IMR-90 (cell line): ENCODE measurements around the gene SHC1. TPM values are rescaled to one million over a fixed set of nuclear protein-coding genes. Genes with fewer than 3 reads are reported as not detected.

ENCODE experiments used
- ATAC-seq: fragments of 200-7000 bp; cut with Tn5 transposase; 2 replicates; pipeline ENCODE4 v1.9.1; 2020; ENCODE audit warnings: low read depth, mild to moderate bottlenecking, moderate library complexity
- BruUV-seq: library from RNA; stranded (reverse); fragments of 400-500 nt; replicated peaks from 2 replicates; lab custom pipeline; 2021; lab: Mats Ljungman, UMichigan
- CTCF ChIA-PET: fragments of 300-600 bp; formaldehyde crosslinking; extraction: SDS; loops from one replicate; lab custom pipeline; 2021; ENCODE audit warnings: antibody characterized with exemption; lab: Yijun Ruan, JAX
- POLR2A ChIA-PET: fragments of 300-600 bp; sonication (Branson Sonifier 250); formaldehyde crosslinking; loops from one replicate; lab custom pipeline; 2022; ENCODE audit warnings: antibody characterized with exemption; ENCODE audit not compliant: unreplicated experiment; lab: Charles Lee
- DNase-seq: peaks from one replicate; pipeline ENCODE4 v3.0.0; 2013
- H2AFZ ChIP-seq: replicated peaks from 2 replicates; pipeline ENCODE3; 2013; ENCODE audit warnings: low read length, mild to moderate bottlenecking; ENCODE audit not compliant: poor library complexity
- H2AK5ac ChIP-seq: 2 replicates; pipeline ENCODE4 v1.6.1; 2013; ENCODE audit warnings: low read depth, low read length, inconsistent platforms
- H2AK9ac ChIP-seq: replicated peaks from 2 replicates; pipeline ENCODE3; 2013; ENCODE audit warnings: mild to moderate bottlenecking, low read depth, low read length, moderate library complexity; ENCODE audit not compliant: poor library complexity
- H2BK120ac ChIP-seq: 2 replicates; pipeline ENCODE4 v1.6.1; 2013; ENCODE audit warnings: low read depth, low read length, inconsistent platforms
- H2BK15ac ChIP-seq: 3 replicates; pipeline ENCODE4 v1.6.1; 2013; ENCODE audit warnings: low read depth, low read length, inconsistent platforms
- H2BK20ac ChIP-seq: 2 replicates; pipeline ENCODE4 v1.6.1; 2013; ENCODE audit warnings: low read depth, mild to moderate bottlenecking, inconsistent platforms, low read length, moderate library complexity
- H2BK5ac ChIP-seq: 2 replicates; pipeline ENCODE4 v1.6.1; 2013; ENCODE audit warnings: mild to moderate bottlenecking, low read depth, low read length, inconsistent platforms; ENCODE audit not compliant: poor library complexity, severe bottlenecking
- H3K14ac ChIP-seq: replicated peaks from 2 replicates; pipeline ENCODE4 v1.6.1; 2013; ENCODE audit warnings: low read depth, low read length, inconsistent platforms
- H3K18ac ChIP-seq: 2 replicates; pipeline ENCODE4 v1.6.1; 2013; ENCODE audit warnings: low read depth, low read length, control low read depth
- H3K23ac ChIP-seq: 2 replicates; pipeline ENCODE4 v1.6.1; 2013; ENCODE audit warnings: low read depth, low read length, inconsistent platforms
- H3K27ac ChIP-seq: 2 replicates; pipeline ENCODE4 v1.5.1; 2013; ENCODE audit warnings: mild to moderate bottlenecking, control low read depth, low read length; ENCODE audit not compliant: insufficient read depth
- H3K27me3 ChIP-seq: 2 replicates; pipeline ENCODE4 v1.6.1; 2013; ENCODE audit warnings: low read length; ENCODE audit not compliant: control insufficient read depth, insufficient read depth
- H3K36me3 ChIP-seq: 2 replicates; pipeline ENCODE4 v1.6.1; 2013; ENCODE audit warnings: low read length, mixed read lengths; ENCODE audit not compliant: control insufficient read depth, insufficient read depth
- H3K4ac ChIP-seq: 2 replicates; pipeline ENCODE4 v1.6.1; 2013; ENCODE audit warnings: low read depth, low read length, inconsistent platforms
- H3K4me1 ChIP-seq: 2 replicates; pipeline ENCODE4 v1.6.1; 2013; ENCODE audit warnings: low read length, mixed read lengths; ENCODE audit not compliant: control insufficient read depth, insufficient read depth
- H3K4me2 ChIP-seq: 2 replicates; pipeline ENCODE4 v1.6.1; 2013; ENCODE audit warnings: low read depth, mild to moderate bottlenecking, control low read depth, low read length, moderate library complexity
- H3K4me3 ChIP-seq: 2 replicates; pipeline ENCODE4 v1.5.1; 2013; ENCODE audit warnings: low read depth, mild to moderate bottlenecking, control low read depth, low read length, moderate library complexity; ENCODE audit not compliant: insufficient read depth
- H3K56ac ChIP-seq: 2 replicates; pipeline ENCODE4 v1.6.1; 2013; ENCODE audit warnings: low read length, inconsistent platforms; ENCODE audit not compliant: insufficient read depth; ENCODE audit errors: extremely low read depth
- H3K79me1 ChIP-seq, 2 experiments: 2 replicates each; pipeline ENCODE4 v1.6.1; 2013; ENCODE audit warnings: low read length in 2 of 2, inconsistent platforms in 1 of 2, low read depth in 1 of 2
- H3K9ac ChIP-seq: 2 replicates; pipeline ENCODE4 v1.6.1; 2013; ENCODE audit warnings: low read depth, low read length, control low read depth
- H3K9me1 ChIP-seq: 2 replicates; pipeline ENCODE4 v1.6.1; 2013; ENCODE audit warnings: low read length, inconsistent platforms; ENCODE audit not compliant: insufficient read depth
- H3K9me3 ChIP-seq: 2 replicates; pipeline ENCODE4 v1.6.1; 2013; ENCODE audit warnings: low read length; ENCODE audit not compliant: control insufficient read depth, insufficient read depth
- H4K20me1 ChIP-seq: 2 replicates; pipeline ENCODE4 v1.6.1; 2013; ENCODE audit warnings: low read length, inconsistent platforms; ENCODE audit not compliant: insufficient read depth
- H4K5ac ChIP-seq: 2 replicates; pipeline ENCODE4 v1.6.1; 2013; ENCODE audit warnings: mild to moderate bottlenecking, low read depth, low read length, control low read depth
- H4K8ac ChIP-seq, 2 experiments: 2 replicates each; pipeline ENCODE4 v1.6.1; 2013; ENCODE audit warnings: low read depth in 2 of 2, low read length in 2 of 2, control low read depth in 1 of 2, inconsistent platforms in 1 of 2
- H4K91ac ChIP-seq: 2 replicates; pipeline ENCODE4 v1.6.1; 2013; ENCODE audit warnings: low read depth, low read length, inconsistent platforms; ENCODE audit not compliant: insufficient read depth
- CEBPB ChIP-seq: IDR thresholded peaks from 2 replicates; pipeline ENCODE4 v1.6.1; 2012; ENCODE audit warnings: low read depth, low read length, improper control_type of control experiment
- CHD1 ChIP-seq: IDR thresholded peaks from 2 replicates; pipeline ENCODE4 v1.6.1; 2012; ENCODE audit warnings: low read depth, low read length, improper control_type of control experiment
- MAFK ChIP-seq: IDR thresholded peaks from 2 replicates; pipeline ENCODE4 v1.6.1; 2012; ENCODE audit warnings: low read depth, low read length, improper control_type of control experiment
- MXI1 ChIP-seq: IDR thresholded peaks from 2 replicates; pipeline ENCODE4 v1.6.1; 2012; ENCODE audit warnings: low read depth, mild to moderate bottlenecking, low read length, moderate library complexity, borderline replicate concordance
- RAD21 ChIP-seq: IDR thresholded peaks from 2 replicates; pipeline ENCODE4 v1.6.1; 2012; ENCODE audit warnings: low read length, improper control_type of control experiment
- RCOR1 ChIP-seq: IDR thresholded peaks from 2 replicates; pipeline ENCODE4 v1.6.1; 2012; ENCODE audit warnings: mild to moderate bottlenecking, low read length, improper control_type of control experiment; ENCODE audit not compliant: insufficient replicate concordance
- RFX5 ChIP-seq: IDR thresholded peaks from 2 replicates; pipeline ENCODE4 v1.8.0; 2012; ENCODE audit warnings: low read depth, mild to moderate bottlenecking, low read length, moderate library complexity
- WGBS, 2 experiments: methylation state at CpG; one replicate each; pipeline versions ENCODE4 v1.1.5 to v1.1.7; 2013; ENCODE audit warnings: missing lambda C conversion rate in 2 of 2; ENCODE audit not compliant: insufficient read length in 1 of 2; ENCODE audit errors: extremely low coverage in 2 of 2; 5-methylcytosine and 5-hydroxymethylcytosine counted together
- dilution Hi-C: fragments of 300-500 bp; cut with HindIII; formaldehyde crosslinking; loops from one replicate; pipeline ENCODE4 v1.14.3; 2018; ENCODE audit warnings: low sequenced_read_pairs; ENCODE audit not compliant: unreplicated experiment
- in situ Hi-C: fragments of 300-500 bp; cut with MboI; formaldehyde crosslinking; loops from 3 replicates; pipeline ENCODE4 v1.14.3; 2019; ENCODE audit warnings: low sequenced_read_pairs, inconsistent platforms, mixed read lengths
- intact Hi-C: fragments of 100-400 bp; cut with micrococcal nuclease; formaldehyde crosslinking; loops from 2 replicates; pipeline ENCODE4 v1.10.0; 2022
- polyA plus RNA-seq, 3 experiments: library from polyadenylated mRNA; depleted of rRNA; stranded (reverse); fragments of >200 nt; gene quantifications; 2 replicates each; pipeline ENCODE4 v1.2.3, GENCODE V29; 2012; ENCODE audit warnings: low replicate concordance in 1 of 3
- total RNA-seq: library from RNA; depleted of rRNA; stranded (reverse); fragments of >200 nt; gene quantifications from 2 replicates; pipeline ENCODE4 v1.2.3, GENCODE V29; 2012
- TF ChIP-seq, protein P1 (sequence below): conservative IDR thresholded peaks from 2 replicates; pipeline ENCODE4 v1.5.1; 2012; ENCODE audit warnings: mild to moderate bottlenecking, low read depth, low read length, improper control_type of control experiment

Gene SHC1
- total and polyA plus RNA-seq, 2 of the 4 experiments (the other 2 are of a cell fraction) = 352 to 355 TPM

DNA sequence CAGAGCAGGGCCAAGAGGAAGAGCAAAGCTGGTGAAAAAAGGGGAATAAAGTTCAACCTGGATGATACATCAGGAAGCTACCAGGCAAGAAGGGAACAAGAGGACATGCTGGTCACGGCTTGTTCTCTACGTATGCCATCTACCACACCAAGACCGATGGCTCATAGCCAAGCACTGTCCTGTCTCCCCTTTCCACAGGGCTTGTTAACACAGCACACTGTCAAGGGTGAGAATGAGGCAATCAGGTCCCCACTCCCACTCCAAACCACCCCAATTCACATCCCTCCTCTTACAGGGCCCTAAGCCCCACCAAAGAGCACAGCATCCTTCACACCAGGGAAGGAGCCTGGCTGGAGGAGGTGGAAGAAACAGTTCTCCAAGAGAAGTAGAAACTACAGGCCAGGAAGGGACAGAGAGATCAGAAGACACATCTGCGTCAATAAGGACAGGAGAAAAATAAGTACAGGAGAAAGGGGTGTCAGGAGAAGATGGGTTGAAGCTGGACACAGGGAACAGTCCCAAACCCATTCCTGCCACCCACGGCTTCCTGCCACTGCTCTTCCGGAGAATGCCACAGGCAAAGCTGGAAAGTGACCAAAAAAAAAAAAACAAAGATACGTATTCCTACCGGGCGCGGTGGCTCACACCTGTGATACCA lies 923 bp upstream of the SHC1 start:
- Histone ChIP-seq H3K36me3 (peaks cover 19% of the 10 kb centered on the region), H3K14ac (peak overlapping the region; percentile 99), H3K23ac (peak overlapping the region; percentile 100), H3K4me3 (no peak overlapping the region), H3K9me3 (no peaks in the 10 kb centered on the region), H3K4me1 (peaks cover 18% of the 10 kb centered on the region), H3K4me2 (peak overlapping the region; percentile 78), H4K5ac (peak overlapping the region; percentile 98), H2BK20ac (peak overlapping the region; percentile 97), H2BK15ac (peak overlapping the region; percentile 99), H2BK5ac (peak overlapping the region; percentile 97), H2AFZ (peak overlapping the region; percentile 71), H2BK120ac (peak overlapping the region; percentile 95), H3K79me1 (peaks cover 14 to 62% of the 10 kb centered on the region in 2 experiments), H3K4ac (peak overlapping the region; percentile 100), H3K9me1 (peaks cover 7% of the 10 kb centered on the region), H3K27ac (peak overlapping the region; percentile 96), H2AK5ac (peak overlapping the region; percentile 100), H3K56ac (peak overlapping the region; percentile 92), H3K18ac (peak overlapping the region; percentile 98), H4K20me1 (peaks cover 33% of the 10 kb centered on the region), H2AK9ac (peak overlapping the region; percentile 99), H3K27me3 (no peaks in the 10 kb centered on the region), H3K9ac (peak overlapping the region; percentile 73), H4K91ac (peak overlapping the region; percentile 100), H4K8ac (peak overlapping the region; percentile 95 to 98)
- TF ChIP-seq, protein P1, sequence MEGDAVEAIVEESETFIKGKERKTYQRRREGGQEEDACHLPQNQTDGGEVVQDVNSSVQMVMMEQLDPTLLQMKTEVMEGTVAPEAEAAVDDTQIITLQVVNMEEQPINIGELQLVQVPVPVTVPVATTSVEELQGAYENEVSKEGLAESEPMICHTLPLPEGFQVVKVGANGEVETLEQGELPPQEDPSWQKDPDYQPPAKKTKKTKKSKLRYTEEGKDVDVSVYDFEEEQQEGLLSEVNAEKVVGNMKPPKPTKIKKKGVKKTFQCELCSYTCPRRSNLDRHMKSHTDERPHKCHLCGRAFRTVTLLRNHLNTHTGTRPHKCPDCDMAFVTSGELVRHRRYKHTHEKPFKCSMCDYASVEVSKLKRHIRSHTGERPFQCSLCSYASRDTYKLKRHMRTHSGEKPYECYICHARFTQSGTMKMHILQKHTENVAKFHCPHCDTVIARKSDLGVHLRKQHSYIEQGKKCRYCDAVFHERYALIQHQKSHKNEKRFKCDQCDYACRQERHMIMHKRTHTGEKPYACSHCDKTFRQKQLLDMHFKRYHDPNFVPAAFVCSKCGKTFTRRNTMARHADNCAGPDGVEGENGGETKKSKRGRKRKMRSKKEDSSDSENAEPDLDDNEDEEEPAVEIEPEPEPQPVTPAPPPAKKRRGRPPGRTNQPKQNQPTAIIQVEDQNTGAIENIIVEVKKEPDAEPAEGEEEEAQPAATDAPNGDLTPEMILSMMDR = no peak
- TF ChIP-seq RCOR1 (no peak), CEBPB (peak; percentile 25; the same call in 1 of the 2 replicates), MXI1 (no peak), MAFK (no peak), CHD1 (no peak), RFX5 (no peak), RAD21 (no peak)
- no peak for DNase-seq
- in situ Hi-C loops (no loop called here), intact Hi-C loops (loop anchor here (10.0 kb wide), 1 partner anchor 203 kb away; the partner anchor contains the start of genes KRTCAP2 and TRIM46), dilution Hi-C loops (no loop called here)
- BruUV-seq = no TSS peak
- CTCF ChIA-PET = interaction anchor here (1.3 to 2.2 kb wide), 3 partner anchors 12 to 114 kb away, joined by 5 to 9 read pairs (median 6); partner anchors contain the start of gene FLAD1
- ATAC-seq = no peak
- whole genome bisulfite sequencing, 2 experiments = no CpG with 5 or more reads among the region's 10 CpGs
- POLR2A ChIA-PET = interaction anchor here (0.7 to 1.3 kb wide), 4 partner anchors 16 to 37 kb away, joined by 3 to 10 read pairs (median 4); partner anchors contain the start of gene PBXIP1
